GM12801 (cell line): ENCODE results near the gene INIP.

Experiments
- TF ChIP-seq, protein P1 (sequence below): IDR thresholded peaks from one replicate; pipeline ENCODE4 v1.5.1; 2011; ENCODE audit warnings: control low read depth; ENCODE audit not compliant: insufficient read length; ENCODE audit errors: extremely low read depth

The INIP gene

GRCh38 chr9:112731971-112732370 lies 14.1 kb upstream of the INIP start:
- TF ChIP-seq, protein P1, sequence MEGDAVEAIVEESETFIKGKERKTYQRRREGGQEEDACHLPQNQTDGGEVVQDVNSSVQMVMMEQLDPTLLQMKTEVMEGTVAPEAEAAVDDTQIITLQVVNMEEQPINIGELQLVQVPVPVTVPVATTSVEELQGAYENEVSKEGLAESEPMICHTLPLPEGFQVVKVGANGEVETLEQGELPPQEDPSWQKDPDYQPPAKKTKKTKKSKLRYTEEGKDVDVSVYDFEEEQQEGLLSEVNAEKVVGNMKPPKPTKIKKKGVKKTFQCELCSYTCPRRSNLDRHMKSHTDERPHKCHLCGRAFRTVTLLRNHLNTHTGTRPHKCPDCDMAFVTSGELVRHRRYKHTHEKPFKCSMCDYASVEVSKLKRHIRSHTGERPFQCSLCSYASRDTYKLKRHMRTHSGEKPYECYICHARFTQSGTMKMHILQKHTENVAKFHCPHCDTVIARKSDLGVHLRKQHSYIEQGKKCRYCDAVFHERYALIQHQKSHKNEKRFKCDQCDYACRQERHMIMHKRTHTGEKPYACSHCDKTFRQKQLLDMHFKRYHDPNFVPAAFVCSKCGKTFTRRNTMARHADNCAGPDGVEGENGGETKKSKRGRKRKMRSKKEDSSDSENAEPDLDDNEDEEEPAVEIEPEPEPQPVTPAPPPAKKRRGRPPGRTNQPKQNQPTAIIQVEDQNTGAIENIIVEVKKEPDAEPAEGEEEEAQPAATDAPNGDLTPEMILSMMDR, result no peak

DNA sequence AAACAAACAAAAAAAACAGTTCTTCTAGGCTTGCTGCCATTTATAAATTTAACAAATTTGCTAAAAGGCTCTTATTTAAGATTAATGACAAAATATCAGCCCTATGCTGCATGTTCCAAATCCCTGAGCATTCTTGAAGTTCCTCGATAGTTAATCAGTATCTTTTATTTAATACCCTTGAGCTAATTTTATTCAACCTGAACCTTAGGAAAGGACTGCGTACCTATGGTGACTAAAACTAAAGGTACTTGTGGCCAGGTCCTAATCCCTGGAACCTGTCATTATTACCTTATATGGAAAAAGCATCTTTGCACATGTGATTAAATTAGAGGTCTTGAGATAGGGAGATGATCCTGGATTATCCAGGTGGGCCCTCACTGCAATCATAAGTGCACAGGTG lies 10.5 kb upstream of the INIP start:
- TF ChIP-seq, protein P1, result no peak

DNA sequence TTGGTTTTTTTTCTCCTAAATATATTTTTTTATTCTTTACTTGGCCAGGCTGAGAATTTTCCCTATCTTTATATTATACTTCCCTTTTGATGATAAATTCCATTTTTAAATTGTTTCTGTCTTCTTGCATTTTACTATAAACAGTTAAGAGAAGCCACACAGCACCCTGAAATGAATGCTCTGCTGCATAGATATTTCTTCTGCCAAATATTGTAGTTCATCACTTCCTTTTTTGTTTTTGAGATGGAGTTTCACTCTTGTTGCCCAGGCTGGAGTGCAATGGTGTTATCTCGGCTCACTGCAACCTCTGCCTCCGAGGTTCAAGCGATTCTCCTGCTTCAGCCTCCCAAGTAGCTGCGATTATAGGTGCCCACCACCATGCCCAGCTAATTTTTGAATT lies 8.5 kb upstream of the INIP start:
- TF ChIP-seq, protein P1, result no peak

DNA sequence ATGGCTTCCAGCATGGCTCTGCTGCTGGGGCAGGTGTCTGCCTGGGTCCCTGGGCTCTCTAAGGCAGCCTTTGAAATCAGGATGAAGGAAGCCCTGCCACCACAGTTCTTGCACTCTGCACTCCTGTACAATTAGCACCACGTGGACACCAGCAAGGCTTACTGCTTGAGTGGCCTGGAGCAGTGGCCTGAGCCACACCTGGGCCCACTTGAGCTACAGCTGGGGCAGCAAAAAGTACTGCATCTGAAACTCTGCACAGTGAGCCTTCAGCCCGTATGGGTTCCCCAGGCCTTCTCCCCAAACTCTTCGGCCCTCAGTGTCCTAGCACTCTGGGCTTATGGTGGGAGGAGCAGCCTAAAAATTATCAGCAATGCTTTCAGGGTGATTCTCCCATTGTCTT lies 8.0 kb upstream of the INIP start:
- TF ChIP-seq, protein P1, result no peak

GRCh38 chr9:112720113-112720780 lies 2.3 kb upstream of the INIP start:
- TF ChIP-seq, protein P1, result no peak

DNA sequence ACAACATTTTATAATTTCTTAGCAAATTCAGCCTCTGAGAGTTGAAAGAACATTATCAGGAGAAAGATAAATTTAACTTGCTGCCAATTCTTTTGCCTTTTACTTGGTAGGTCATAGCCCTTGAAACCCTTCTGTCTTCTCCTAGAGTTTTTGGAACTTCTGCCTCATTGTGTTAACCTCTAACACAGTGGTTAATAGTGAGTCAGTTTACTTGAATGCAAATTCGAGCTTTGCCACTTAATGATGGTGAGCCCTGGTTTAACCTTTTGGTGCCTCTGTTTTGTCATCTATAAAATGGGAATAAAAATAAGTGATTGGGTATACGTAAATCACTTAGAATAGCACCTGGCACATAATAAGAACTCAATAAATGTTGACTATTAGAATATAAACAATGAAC lies 1.8 kb upstream of the INIP start:
- TF ChIP-seq, protein P1, result no peak

GRCh38 chr9:112719241-112719691 lies 1.3 kb upstream of the INIP start:
- TF ChIP-seq, protein P1, result no peak
